IMR-90 (cell line): ENCODE data around the gene CYP46A1. TPM values are rescaled to one million over a fixed set of nuclear protein-coding genes. Genes with fewer than 3 reads are reported as not detected.

Experiments
- ATAC-seq: fragments of 200-7000 bp; cut with Tn5 transposase; 2 replicates; pipeline ENCODE4 v1.9.1; 2020; ENCODE audit warnings: low read depth, mild to moderate bottlenecking, moderate library complexity
- BruUV-seq: library from RNA; stranded (reverse); fragments of 400-500 nt; replicated peaks from 2 replicates; lab custom pipeline; 2021; lab: Mats Ljungman, UMichigan
- CTCF ChIA-PET: fragments of 300-600 bp; formaldehyde crosslinking; extraction: SDS; loops from one replicate; lab custom pipeline; 2021; ENCODE audit warnings: antibody characterized with exemption; lab: Yijun Ruan, JAX
- POLR2A ChIA-PET: fragments of 300-600 bp; sonication (Branson Sonifier 250); formaldehyde crosslinking; loops from one replicate; lab custom pipeline; 2022; ENCODE audit warnings: antibody characterized with exemption; ENCODE audit not compliant: unreplicated experiment; lab: Charles Lee
- DNase-seq: peaks from one replicate; pipeline ENCODE4 v3.0.0; 2013
- H2AFZ ChIP-seq: replicated peaks from 2 replicates; pipeline ENCODE3; 2013; ENCODE audit warnings: low read length, mild to moderate bottlenecking; ENCODE audit not compliant: poor library complexity
- H2AK5ac ChIP-seq: 2 replicates; pipeline ENCODE4 v1.6.1; 2013; ENCODE audit warnings: low read depth, low read length, inconsistent platforms
- H2AK9ac ChIP-seq: replicated peaks from 2 replicates; pipeline ENCODE3; 2013; ENCODE audit warnings: mild to moderate bottlenecking, low read depth, low read length, moderate library complexity; ENCODE audit not compliant: poor library complexity
- H2BK120ac ChIP-seq: 2 replicates; pipeline ENCODE4 v1.6.1; 2013; ENCODE audit warnings: low read depth, low read length, inconsistent platforms
- H2BK15ac ChIP-seq: 3 replicates; pipeline ENCODE4 v1.6.1; 2013; ENCODE audit warnings: low read depth, low read length, inconsistent platforms
- H2BK20ac ChIP-seq: 2 replicates; pipeline ENCODE4 v1.6.1; 2013; ENCODE audit warnings: low read depth, mild to moderate bottlenecking, inconsistent platforms, low read length, moderate library complexity
- H2BK5ac ChIP-seq: 2 replicates; pipeline ENCODE4 v1.6.1; 2013; ENCODE audit warnings: mild to moderate bottlenecking, low read depth, low read length, inconsistent platforms; ENCODE audit not compliant: poor library complexity, severe bottlenecking
- H3K14ac ChIP-seq: replicated peaks from 2 replicates; pipeline ENCODE4 v1.6.1; 2013; ENCODE audit warnings: low read depth, low read length, inconsistent platforms
- H3K18ac ChIP-seq: 2 replicates; pipeline ENCODE4 v1.6.1; 2013; ENCODE audit warnings: low read depth, low read length, control low read depth
- H3K23ac ChIP-seq: 2 replicates; pipeline ENCODE4 v1.6.1; 2013; ENCODE audit warnings: low read depth, low read length, inconsistent platforms
- H3K27ac ChIP-seq: 2 replicates; pipeline ENCODE4 v1.5.1; 2013; ENCODE audit warnings: mild to moderate bottlenecking, control low read depth, low read length; ENCODE audit not compliant: insufficient read depth
- H3K27me3 ChIP-seq: 2 replicates; pipeline ENCODE4 v1.6.1; 2013; ENCODE audit warnings: low read length; ENCODE audit not compliant: control insufficient read depth, insufficient read depth
- H3K36me3 ChIP-seq: 2 replicates; pipeline ENCODE4 v1.6.1; 2013; ENCODE audit warnings: low read length, mixed read lengths; ENCODE audit not compliant: control insufficient read depth, insufficient read depth
- H3K4ac ChIP-seq: 2 replicates; pipeline ENCODE4 v1.6.1; 2013; ENCODE audit warnings: low read depth, low read length, inconsistent platforms
- H3K4me1 ChIP-seq: 2 replicates; pipeline ENCODE4 v1.6.1; 2013; ENCODE audit warnings: low read length, mixed read lengths; ENCODE audit not compliant: control insufficient read depth, insufficient read depth
- H3K4me2 ChIP-seq: 2 replicates; pipeline ENCODE4 v1.6.1; 2013; ENCODE audit warnings: low read depth, mild to moderate bottlenecking, control low read depth, low read length, moderate library complexity
- H3K4me3 ChIP-seq: 2 replicates; pipeline ENCODE4 v1.5.1; 2013; ENCODE audit warnings: low read depth, mild to moderate bottlenecking, control low read depth, low read length, moderate library complexity; ENCODE audit not compliant: insufficient read depth
- H3K56ac ChIP-seq: 2 replicates; pipeline ENCODE4 v1.6.1; 2013; ENCODE audit warnings: low read length, inconsistent platforms; ENCODE audit not compliant: insufficient read depth; ENCODE audit errors: extremely low read depth
- H3K79me1 ChIP-seq, 2 experiments: 2 replicates each; pipeline ENCODE4 v1.6.1; 2013; ENCODE audit warnings: low read length in 2 of 2, inconsistent platforms in 1 of 2, low read depth in 1 of 2
- H3K9ac ChIP-seq: 2 replicates; pipeline ENCODE4 v1.6.1; 2013; ENCODE audit warnings: low read depth, low read length, control low read depth
- H3K9me1 ChIP-seq: 2 replicates; pipeline ENCODE4 v1.6.1; 2013; ENCODE audit warnings: low read length, inconsistent platforms; ENCODE audit not compliant: insufficient read depth
- H3K9me3 ChIP-seq: 2 replicates; pipeline ENCODE4 v1.6.1; 2013; ENCODE audit warnings: low read length; ENCODE audit not compliant: control insufficient read depth, insufficient read depth
- H4K20me1 ChIP-seq: 2 replicates; pipeline ENCODE4 v1.6.1; 2013; ENCODE audit warnings: low read length, inconsistent platforms; ENCODE audit not compliant: insufficient read depth
- H4K5ac ChIP-seq: 2 replicates; pipeline ENCODE4 v1.6.1; 2013; ENCODE audit warnings: mild to moderate bottlenecking, low read depth, low read length, control low read depth
- H4K8ac ChIP-seq, 2 experiments: 2 replicates each; pipeline ENCODE4 v1.6.1; 2013; ENCODE audit warnings: low read depth in 2 of 2, low read length in 2 of 2, control low read depth in 1 of 2, inconsistent platforms in 1 of 2
- H4K91ac ChIP-seq: 2 replicates; pipeline ENCODE4 v1.6.1; 2013; ENCODE audit warnings: low read depth, low read length, inconsistent platforms; ENCODE audit not compliant: insufficient read depth
- BHLHE40 ChIP-seq: fragments of 150-350 bp; IDR thresholded peaks from 2 replicates; pipeline ENCODE4 v1.6.1; 2016; ENCODE audit warnings: mild to moderate bottlenecking, low read depth, low read length
- CEBPB ChIP-seq: IDR thresholded peaks from 2 replicates; pipeline ENCODE4 v1.6.1; 2012; ENCODE audit warnings: low read depth, low read length, improper control_type of control experiment
- CHD1 ChIP-seq: IDR thresholded peaks from 2 replicates; pipeline ENCODE4 v1.6.1; 2012; ENCODE audit warnings: low read depth, low read length, improper control_type of control experiment
- FOS ChIP-seq: fragments of 150-350 bp; IDR thresholded peaks from 2 replicates; pipeline ENCODE4 v1.6.1; 2016; ENCODE audit warnings: low read depth, low read length
- MAFK ChIP-seq: IDR thresholded peaks from 2 replicates; pipeline ENCODE4 v1.6.1; 2012; ENCODE audit warnings: low read depth, low read length, improper control_type of control experiment
- MXI1 ChIP-seq: IDR thresholded peaks from 2 replicates; pipeline ENCODE4 v1.6.1; 2012; ENCODE audit warnings: low read depth, mild to moderate bottlenecking, low read length, moderate library complexity, borderline replicate concordance
- RAD21 ChIP-seq: IDR thresholded peaks from 2 replicates; pipeline ENCODE4 v1.6.1; 2012; ENCODE audit warnings: low read length, improper control_type of control experiment
- RCOR1 ChIP-seq: IDR thresholded peaks from 2 replicates; pipeline ENCODE4 v1.6.1; 2012; ENCODE audit warnings: mild to moderate bottlenecking, low read length, improper control_type of control experiment; ENCODE audit not compliant: insufficient replicate concordance
- RFX5 ChIP-seq: IDR thresholded peaks from 2 replicates; pipeline ENCODE4 v1.8.0; 2012; ENCODE audit warnings: low read depth, mild to moderate bottlenecking, low read length, moderate library complexity
- SMC3 ChIP-seq: fragments of 150-350 bp; IDR thresholded peaks from 2 replicates; pipeline ENCODE4 v1.6.1; 2016; ENCODE audit warnings: low read depth, mild to moderate bottlenecking, antibody characterized with exemption, low read length, moderate library complexity
- USF2 ChIP-seq: fragments of 150-350 bp; IDR thresholded peaks from 2 replicates; pipeline ENCODE4 v1.6.1; 2017; ENCODE audit warnings: mild to moderate bottlenecking, antibody characterized with exemption, low read length, low read depth
- WGBS, 2 experiments: methylation state at CpG; one replicate each; pipeline versions ENCODE4 v1.1.5 to v1.1.7; 2013; ENCODE audit warnings: missing lambda C conversion rate in 2 of 2; ENCODE audit not compliant: insufficient read length in 1 of 2; ENCODE audit errors: extremely low coverage in 2 of 2; 5-methylcytosine and 5-hydroxymethylcytosine counted together
- dilution Hi-C: fragments of 300-500 bp; cut with HindIII; formaldehyde crosslinking; loops from one replicate; pipeline ENCODE4 v1.14.3; 2018; ENCODE audit warnings: low sequenced_read_pairs; ENCODE audit not compliant: unreplicated experiment
- in situ Hi-C: fragments of 300-500 bp; cut with MboI; formaldehyde crosslinking; loops from 3 replicates; pipeline ENCODE4 v1.14.3; 2019; ENCODE audit warnings: low sequenced_read_pairs, inconsistent platforms, mixed read lengths
- intact Hi-C: fragments of 100-400 bp; cut with micrococcal nuclease; formaldehyde crosslinking; loops from 2 replicates; pipeline ENCODE4 v1.10.0; 2022
- polyA plus RNA-seq, 3 experiments: library from polyadenylated mRNA; depleted of rRNA; stranded (reverse); fragments of >200 nt; gene quantifications; 2 replicates each; pipeline ENCODE4 v1.2.3, GENCODE V29; 2012; ENCODE audit warnings: low replicate concordance in 1 of 3
- total RNA-seq: library from RNA; depleted of rRNA; stranded (reverse); fragments of >200 nt; gene quantifications from 2 replicates; pipeline ENCODE4 v1.2.3, GENCODE V29; 2012

CYP46A1 gene
- total and polyA plus RNA-seq, 2 of the 4 experiments (the other 2 are of a cell fraction), result 0.18 to 0.31 TPM

DNA sequence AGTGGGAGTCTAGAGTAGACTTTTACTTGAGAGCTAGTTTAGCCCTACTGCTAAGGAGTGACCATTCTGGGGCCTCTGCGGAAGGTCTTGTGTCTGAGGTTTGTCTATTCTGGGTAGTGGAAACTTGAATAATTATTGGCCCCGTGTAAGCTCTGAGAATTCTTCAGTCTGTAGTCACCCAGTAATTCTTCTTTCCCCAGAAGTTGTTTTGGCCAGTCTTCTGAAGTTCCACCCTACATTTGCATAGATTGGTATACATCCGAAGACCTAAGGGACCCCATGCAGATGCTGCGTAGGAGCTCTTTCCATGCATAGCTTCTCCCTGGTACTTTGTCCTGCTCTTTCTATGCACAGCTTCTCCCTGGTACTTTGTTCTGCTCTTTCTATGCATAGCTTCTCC, 12.8 kb downstream of the CYP46A1 start:
- Histone ChIP-seq H2AFZ (no peak overlapping the region), H3K56ac (no peak overlapping the region), H3K9ac (no peak overlapping the region), H4K20me1 (no peaks in the 10 kb centered on the region), H3K18ac (no peak overlapping the region), H3K9me3 (no peaks in the 10 kb centered on the region), H3K14ac (no peak overlapping the region), H2BK120ac (no peak overlapping the region), H3K4me1 (no peaks in the 10 kb centered on the region), H2AK9ac (no peak overlapping the region), H3K36me3 (no peaks in the 10 kb centered on the region), H3K27me3 (peaks cover 17% of the 10 kb centered on the region), H2BK20ac (no peak overlapping the region), H3K4ac (no peak overlapping the region), H3K4me2 (no peak overlapping the region), H3K9me1 (no peaks in the 10 kb centered on the region), H2BK5ac (no peak overlapping the region), H4K8ac (no peak overlapping the region), H4K5ac (no peak overlapping the region), H3K79me1 (no peaks in the 10 kb centered on the region), H3K27ac (no peak overlapping the region), H2AK5ac (no peak overlapping the region), H3K23ac (no peak overlapping the region), H2BK15ac (no peak overlapping the region), H4K91ac (no peak overlapping the region), H3K4me3 (no peak overlapping the region)
- CTCF ChIA-PET, result no interaction called here
- intact Hi-C loops, result no loop called here
- no TSS peak for BruUV-seq
- POLR2A ChIA-PET, result interaction anchor here (0.6 kb wide), 1 partner anchor 261 kb away, joined by 4 read pairs; no protein-coding TSS in a partner anchor
- in situ Hi-C loops, result no loop called here
- ATAC-seq (no peak), DNase-seq (no peak)
- 52% methylated on average over 2 of the region's 4 CpGs; no CpG with 5 or more reads in 1 of the 2 experiments for WGBS, 2 experiments
- TF ChIP-seq SMC3, result no peak
- no peak for TF ChIP-seq CHD1
- TF ChIP-seq FOS, result no peak
- TF ChIP-seq RCOR1, result no peak
- TF ChIP-seq USF2, result no peak
- no peak for TF ChIP-seq MAFK
- no peak for TF ChIP-seq RAD21
- TF ChIP-seq RFX5, result no peak
- TF ChIP-seq BHLHE40, result no peak
- TF ChIP-seq MXI1, result no peak
- no peak for TF ChIP-seq CEBPB
- dilution Hi-C loops, result no loop called here
